H1 (cell line): Measurements from ENCODE around the gene ILKAP. TPM values are rescaled to one million over a fixed set of nuclear protein-coding genes. Genes with fewer than 3 reads are reported as not detected.

ENCODE experiments used
- CTBP2 ChIP-seq: IDR thresholded peaks from 2 replicates; pipeline ENCODE4 v1.7.0; 2011; ENCODE audit warnings: borderline replicate concordance, mild to moderate bottlenecking, moderate library complexity, mixed read lengths, low read length; ENCODE audit not compliant: insufficient read depth, insufficient read length
- E2F6 ChIP-seq: IDR thresholded peaks from 2 replicates; pipeline ENCODE4 v1.6.1; 2012; ENCODE audit warnings: inconsistent platforms
- GABPA ChIP-seq: IDR thresholded peaks from 2 replicates; pipeline ENCODE4 v1.6.1; 2011; ENCODE audit warnings: mild to moderate bottlenecking, low read length, moderate library complexity, borderline replicate concordance; ENCODE audit not compliant: insufficient read depth
- MAX ChIP-seq: IDR thresholded peaks from 2 replicates; pipeline ENCODE4 v1.6.1; 2012; ENCODE audit warnings: inconsistent platforms
- SRF ChIP-seq: IDR thresholded peaks from 2 replicates; pipeline ENCODE4 v1.6.1; 2011; ENCODE audit warnings: mild to moderate bottlenecking, low read depth, low read length, moderate library complexity
- USF2 ChIP-seq: IDR thresholded peaks from 2 replicates; pipeline ENCODE4 v1.6.1; 2011; ENCODE audit warnings: low read length, improper control_type of control experiment
- ZNF274 ChIP-seq: IDR thresholded peaks from 2 replicates; pipeline ENCODE4 v1.7.0; 2012; ENCODE audit warnings: low read length, borderline replicate concordance; ENCODE audit errors: extremely low read depth
- polyA plus RNA-seq, 7 experiments: library from polyadenylated mRNA; depleted of rRNA in 3 of 7; stranded (reverse) in 5 of 7; unstranded in 2 of 7; fragments of >200 nt in 5 of 7; fragments of 200-250 nt in 2 of 7; gene quantifications; 1 replicate in 5 of 7; 2 replicates in 1 of 7; 4 replicates in 1 of 7; pipeline versions ENCODE4 v1.2.1 to v1.2.3, GENCODE V29; 2011 to 2013; ENCODE audit warnings: missing spikeins in 2 of 7, mixed read lengths in 2 of 7
- total RNA-seq: library from RNA; stranded (reverse); fragmentation: NEBNext Ultra II Directional; extraction: Animal tissue kit (Norgen Biotek cat#: 25700); gene quantifications from 2 replicates; pipeline ENCODE4 v1.2.1, GENCODE V29; 2021

ILKAP gene
- total and polyA plus RNA-seq, 2 of the 8 experiments (the other 6 are each of a cell fraction or from before 2014, with no cell fraction given): 23.5 to 33.8 TPM

GRCh38 chr2:238252766-238253630 is 49.5 kb upstream of the ILKAP start (continued):
- TF ChIP-seq E2F6: no peak
- no peak for TF ChIP-seq MAX
- no peak for TF ChIP-seq CTBP2
- no peak for TF ChIP-seq USF2
- TF ChIP-seq ZNF274: no peak
- TF ChIP-seq SRF: no peak
- TF ChIP-seq GABPA: no peak
